ENCODE measurements around the gene IL1F10.

- TF ChIP-seq TERF1 (CRISPR knock-in tag; IDR thresholded peaks at IDR 0.05): no peak
- TF ChIP-seq THAP11 (CRISPR knock-in tag; IDR thresholded peaks at IDR 0.05): no peak
- no peak for TF ChIP-seq PHF8 (CRISPR knock-in tag; IDR thresholded peaks at IDR 0.05)
These were observed 17.8 kb downstream of the IL1F10 start for GRCh38 chr2:113085542-113085941.

All from HepG2 (cell line).